GM11168 (cell line): ENCODE measurements around the gene UPF3A.
"Not testable (repeated sequence)": the region's sequence is repeated elsewhere in the genome, so short reads cannot be mapped to it uniquely, and the experiment has no call there.

Experiments used
- in situ Hi-C: fragments of 300-500 bp; cut with MboI; formaldehyde crosslinking; loops from one replicate; pipeline ENCODE4 v1.12.0; 2022; ENCODE audit warnings: low sequenced_read_pairs; ENCODE audit not compliant: unreplicated experiment

Gene UPF3A

GRCh38 chr13:114281351-114282040 lies at the start of gene UPF3A:
Gene UPF3A, plus strand, starts transcription at chr13:114281601. Its CDS starts 39 bp downstream, at chr13:114281640.
- in situ Hi-C loops: no loop called here

GRCh38 chr13:114231886-114232285 lies 49.5 kb upstream of the UPF3A start:
- in situ Hi-C loops: no loop called here

- in situ Hi-C loops: no loop called here
Measured at GRCh38 chr13:114234266-114234644, 47.1 kb upstream of the UPF3A start.

- in situ Hi-C loops: no loop called here
Measured at GRCh38 chr13:114234645-114235421, 46.6 kb upstream of the UPF3A start, which contains the start of gene CDC16. Gene CDC16, plus strand, starts transcription at chr13:114234897. Its CDS starts 188 bp downstream, at chr13:114235085.

GRCh38 chr13:114235697-114236096 lies 45.7 kb upstream of the UPF3A start:
- in situ Hi-C loops: no loop called here

GRCh38 chr13:114236227-114236626 lies 45.2 kb upstream of the UPF3A start:
- in situ Hi-C loops: no loop called here

- in situ Hi-C loops: no loop called here
Measured at GRCh38 chr13:114237415-114238112, 43.8 kb upstream of the UPF3A start.

GRCh38 chr13:114241918-114242317 lies 39.5 kb upstream of the UPF3A start:
- in situ Hi-C loops: no loop called here

GRCh38 chr13:114243971-114244370 lies 37.4 kb upstream of the UPF3A start:
- in situ Hi-C loops: no loop called here

- in situ Hi-C loops: no loop called here
Measured at GRCh38 chr13:114244637-114245036, 36.8 kb upstream of the UPF3A start.

- in situ Hi-C loops: no loop called here
Measured at GRCh38 chr13:114248011-114248410, 33.4 kb upstream of the UPF3A start.

GRCh38 chr13:114249077-114249476 lies 32.3 kb upstream of the UPF3A start:
- in situ Hi-C loops: no loop called here

GRCh38 chr13:114251639-114252440 lies 29.6 kb upstream of the UPF3A start:
- in situ Hi-C loops: not testable (repeated sequence)

GRCh38 chr13:114256547-114256946 lies 24.9 kb upstream of the UPF3A start:
- in situ Hi-C loops: no loop called here

- in situ Hi-C loops: no loop called here
Measured at GRCh38 chr13:114257014-114257413, 24.4 kb upstream of the UPF3A start.

GRCh38 chr13:114258589-114258988 lies 22.8 kb upstream of the UPF3A start:
- in situ Hi-C loops: no loop called here

- in situ Hi-C loops: no loop called here
Measured at GRCh38 chr13:114259374-114259773, 22.0 kb upstream of the UPF3A start.

- in situ Hi-C loops: no loop called here
Measured at GRCh38 chr13:114259974-114260373, 21.4 kb upstream of the UPF3A start.

GRCh38 chr13:114260814-114261213 lies 20.6 kb upstream of the UPF3A start:
- in situ Hi-C loops: no loop called here

GRCh38 chr13:114261328-114261965 lies 20.0 kb upstream of the UPF3A start:
- in situ Hi-C loops: no loop called here
